ENCODE results near the gene IGFBP5. TPM values are rescaled to one million over a fixed set of nuclear protein-coding genes. Genes with fewer than 3 reads are reported as not detected.

Gene IGFBP5
- polyA plus RNA-seq, 3 donors = 352 to 398 (median 376) TPM

- DNase-seq (ENCODE audit: low read depth in 3 of 3, low spot score in 2 of 3) = no peak
These were observed 69.0 kb downstream of the IGFBP5 start for GRCh38 chr2:216626168-216626874.

GRCh38 chr2:216624251-216624650 is 71.1 kb downstream of the IGFBP5 start:
- DNase-seq (ENCODE audit: low read depth in 3 of 3, low spot score in 2 of 3) = no peak

GRCh38 chr2:216622526-216622925 is 72.8 kb downstream of the IGFBP5 start:
- no peak for DNase-seq (ENCODE audit: low read depth in 3 of 3, low spot score in 2 of 3)

Other genes with a start within 250 kb of the IGFBP5 start
- gene RPL37A, start 196.7 kb downstream of the IGFBP5 start, polyA plus RNA-seq (ENCODE audit: insufficient read length in 3 of 3) = 1,000 to 10,000 TPM; 2,161 to 2,370 (median 2,268) TPM
- gene IGFBP2, start 62.1 kb downstream of the IGFBP5 start, polyA plus RNA-seq (ENCODE audit: insufficient read length in 3 of 3) = 100 to 1,000 TPM; 152 to 214 (median 192) TPM
- not detected for gene TNP1, start 164.5 kb upstream of the IGFBP5 start, polyA plus RNA-seq (ENCODE audit: insufficient read length in 3 of 3)